PC-9 (cell line): ENCODE measurements around the gene FAT1. TPM values are rescaled to one million over a fixed set of nuclear protein-coding genes. Genes with fewer than 3 reads are reported as not detected.

ENCODE experiments used
- BruUV-seq: library from RNA; stranded (reverse); fragments of 400-500 nt; replicated peaks from 2 replicates; lab custom pipeline; 2021; lab: Mats Ljungman, UMichigan
- CTCF ChIA-PET: fragments of 300-600 bp; sonication (Branson Sonifier 250); formaldehyde crosslinking; loops from one replicate; lab custom pipeline; 2022; ENCODE audit warnings: antibody characterized with exemption; lab: Charles Lee
- POLR2A ChIA-PET: fragments of 300-600 bp; sonication (Branson Sonifier 250); formaldehyde crosslinking; loops from one replicate; lab custom pipeline; 2022; ENCODE audit warnings: antibody characterized with exemption; ENCODE audit not compliant: unreplicated experiment; lab: Charles Lee
- DNase-seq, 2 experiments: peaks; one replicate each; pipeline versions ENCODE4 v3.0.0 to v3.0.0-alpha.2; 2015 to 2022; ENCODE audit warnings: mixed read lengths in 1 of 2
- H2AFZ ChIP-seq: fragments of 200-600 bp; sonication (generic); 2 replicates; pipeline ENCODE4 v1.8.1; 2017; ENCODE audit warnings: antibody characterized with exemption
- H3F3A ChIP-seq: fragments of 200-600 bp; sonication (generic); 2 replicates; pipeline ENCODE4 v1.8.1; 2017; ENCODE audit warnings: antibody characterized with exemption, mild to moderate bottlenecking, low read depth; ENCODE audit not compliant: insufficient read depth
- H3K27ac ChIP-seq: fragments of 200-600 bp; sonication (generic); 2 replicates; pipeline ENCODE4 v1.6.1; 2016; ENCODE audit warnings: mixed run types
- H3K27me3 ChIP-seq: fragments of 200-600 bp; sonication (generic); 2 replicates; pipeline ENCODE4 v1.6.1; 2016; ENCODE audit warnings: low read depth, mixed run types; ENCODE audit not compliant: insufficient read depth
- H3K36me3 ChIP-seq: fragments of 200-600 bp; sonication (generic); 2 replicates; pipeline ENCODE4 v1.6.1; 2016; ENCODE audit warnings: low read depth, mixed run types
- H3K4me1 ChIP-seq: fragments of 200-600 bp; sonication (generic); replicated peaks from 2 replicates; pipeline ENCODE4 v1.6.1; 2016; ENCODE audit warnings: mixed run types; ENCODE audit not compliant: insufficient read depth
- H3K4me2 ChIP-seq: fragments of 200-600 bp; sonication (generic); 2 replicates; pipeline ENCODE4 v1.6.1; 2017; ENCODE audit warnings: mixed run types
- H3K4me3 ChIP-seq: fragments of 200-600 bp; sonication (generic); 2 replicates; pipeline ENCODE4 v1.6.1; 2016; ENCODE audit warnings: mixed run types
- H3K79me2 ChIP-seq: fragments of 200-600 bp; sonication (generic); 2 replicates; pipeline ENCODE4 v1.6.1; 2017; ENCODE audit warnings: low read depth, mixed run types
- H3K9me2 ChIP-seq: fragments of 200-600 bp; sonication (generic); 2 replicates; pipeline ENCODE4 v1.8.1; 2017; ENCODE audit warnings: mild to moderate bottlenecking; ENCODE audit not compliant: insufficient read depth
- H3K9me3 ChIP-seq: fragments of 200-600 bp; sonication (generic); 2 replicates; pipeline ENCODE4 v1.8.1; 2016; ENCODE audit warnings: low read depth; ENCODE audit not compliant: insufficient read depth
- H4K20me1 ChIP-seq: fragments of 200-600 bp; sonication (generic); 2 replicates; pipeline ENCODE4 v1.8.1; 2017; ENCODE audit not compliant: insufficient read depth
- CTCF ChIP-seq: fragments of 200-600 bp; sonication (generic); conservative IDR thresholded peaks from 2 replicates; pipeline ENCODE4 v1.6.1; 2017; ENCODE audit warnings: mixed run types, antibody characterized with exemption, mild to moderate bottlenecking, moderate library complexity
- EZH2 ChIP-seq: fragments of 200-600 bp; sonication (generic); IDR thresholded peaks from 2 replicates; pipeline ENCODE4 v1.8.0; 2017; ENCODE audit warnings: antibody characterized with exemption, low read depth
- intact Hi-C: fragments of 100-400 bp; cut with micrococcal nuclease; formaldehyde crosslinking; loops from one replicate; pipeline ENCODE4 v1.10.0; 2022; ENCODE audit not compliant: unreplicated experiment
- total RNA-seq: library from RNA; stranded (reverse); gene quantifications from 2 replicates; pipeline ENCODE4 v1.2.3, GENCODE V29; 2021

FAT1 gene
- total RNA-seq, 1 experiment from 2014 or later = 73.2 TPM

- POLR2A ChIA-PET = no interaction called here
- Histone ChIP-seq H3K27ac (no peak overlapping the region), H2AFZ (no peak overlapping the region), H3K9me2 (no peaks in the 10 kb centered on the region), H3K9me3 (no peaks in the 10 kb centered on the region), H3K4me2 (no peak overlapping the region), H4K20me1 (no peaks in the 10 kb centered on the region), H3K79me2 (no peaks in the 10 kb centered on the region), H3F3A (no peaks in the 10 kb centered on the region), H3K36me3 (no peaks in the 10 kb centered on the region), H3K4me1 (no peaks in the 10 kb centered on the region), H3K27me3 (no peaks in the 10 kb centered on the region), H3K4me3 (no peak overlapping the region)
- DNase-seq = no peak
- intact Hi-C loops = no loop called here
- CTCF ChIA-PET = no interaction called here
- TF ChIP-seq EZH2 (no peak), CTCF (no peak)
- no TSS peak for BruUV-seq
Observed at GRCh38 chr4:186607490-186607889, 116.2 kb downstream of the FAT1 start.

DNA sequence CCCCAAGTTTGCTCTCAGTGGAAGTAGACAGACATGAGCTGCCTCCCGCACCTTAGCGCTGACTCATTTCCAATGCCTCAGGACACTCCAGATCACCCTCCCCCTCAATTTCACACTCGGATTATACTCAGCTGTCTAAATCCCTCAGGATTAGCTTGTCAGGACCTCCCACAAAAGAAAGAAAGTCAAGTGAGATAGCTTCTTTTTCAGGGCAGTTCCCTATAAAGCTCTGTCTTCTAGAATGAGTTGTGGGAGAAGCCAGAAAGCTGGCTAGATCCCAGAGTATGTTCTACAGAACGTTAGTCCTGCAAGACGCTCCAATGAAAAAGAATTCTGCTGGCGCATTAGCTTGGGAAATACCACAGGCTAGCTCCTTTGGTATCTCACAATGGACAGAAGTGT lies 117.1 kb downstream of the FAT1 start:
- BruUV-seq = no TSS peak
- no peak overlapping the region for H3K4me2 ChIP-seq
- no peak overlapping the region for H2AFZ ChIP-seq
- H3K27me3 ChIP-seq = no peaks in the 10 kb centered on the region
- TF ChIP-seq EZH2 = no peak
- no peak for TF ChIP-seq CTCF
- no peak for DNase-seq
- no peaks in the 10 kb centered on the region for H3K9me2 ChIP-seq
- ChIA-PET CTCF (no interaction called here), POLR2A (no interaction called here)
- H4K20me1 ChIP-seq = no peaks in the 10 kb centered on the region
- H3K4me1 ChIP-seq = no peaks in the 10 kb centered on the region
- no peaks in the 10 kb centered on the region for H3K36me3 ChIP-seq
- no peaks in the 10 kb centered on the region for H3K79me2 ChIP-seq
- no peak overlapping the region for H3K4me3 ChIP-seq
- no peaks in the 10 kb centered on the region for H3F3A ChIP-seq
- intact Hi-C loops = no loop called here
- no peaks in the 10 kb centered on the region for H3K9me3 ChIP-seq
- H3K27ac ChIP-seq = no peak overlapping the region

DNA sequence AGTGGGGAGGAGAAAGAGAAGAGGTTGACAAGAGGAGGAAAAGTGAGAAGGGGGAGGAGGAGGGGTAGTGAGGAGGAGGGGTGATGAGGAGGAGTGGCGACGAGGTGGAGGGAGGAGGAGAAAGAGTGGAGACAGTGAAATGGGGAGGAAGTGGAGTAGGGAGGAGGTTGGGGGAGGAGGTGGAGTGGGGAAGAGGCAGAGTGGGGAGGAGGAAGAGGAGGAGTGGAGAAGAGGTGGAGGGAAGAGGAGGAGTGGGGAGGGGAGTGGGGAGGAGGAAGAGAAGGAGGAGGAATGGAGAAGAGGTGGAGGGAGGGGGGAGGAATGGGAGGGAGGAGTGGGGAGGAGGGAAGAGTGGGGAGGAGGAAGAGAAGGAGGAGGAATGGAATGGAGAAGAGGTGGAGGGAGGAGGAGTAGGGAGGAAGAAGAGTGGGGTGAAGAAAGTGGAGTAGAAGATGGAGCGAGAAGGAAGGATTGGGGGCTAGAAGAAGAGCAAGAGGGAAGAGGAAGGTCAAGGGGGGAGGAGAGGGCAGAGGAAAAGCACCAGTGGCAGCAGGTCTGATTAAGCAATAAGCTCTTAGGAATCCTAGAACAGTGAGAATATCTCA lies 118.3 kb downstream of the FAT1 start:
- no peak for DNase-seq
- H3K9me3 ChIP-seq = no peaks in the 10 kb centered on the region
- ChIA-PET POLR2A (no interaction called here), CTCF (no interaction called here)
- H3K4me3 ChIP-seq = no peak overlapping the region
- H3K4me1 ChIP-seq = no peaks in the 10 kb centered on the region
- BruUV-seq = no TSS peak
- no peak overlapping the region for H3K4me2 ChIP-seq
- H3K36me3 ChIP-seq = no peaks in the 10 kb centered on the region
- no peaks in the 10 kb centered on the region for H3K79me2 ChIP-seq
- H3K27me3 ChIP-seq = no peaks in the 10 kb centered on the region
- intact Hi-C loops = no loop called here
- no peaks in the 10 kb centered on the region for H4K20me1 ChIP-seq
- H3K9me2 ChIP-seq = no peaks in the 10 kb centered on the region
- no peak overlapping the region for H2AFZ ChIP-seq
- no peak for TF ChIP-seq CTCF
- no peak for TF ChIP-seq EZH2
- no peaks in the 10 kb centered on the region for H3F3A ChIP-seq
- no peak overlapping the region for H3K27ac ChIP-seq
